ENCODE measurements around the gene CHRNB1. TPM values are rescaled to one million over a fixed set of nuclear protein-coding genes. Genes with fewer than 3 reads are reported as not detected.

CHRNB1 gene
- total RNA-seq, 3 donors from 2014 or later: 8.5 to 11.8 (median 11.7) TPM

- no peaks in the 10 kb centered on the region for H3K36me3 ChIP-seq
- no peak overlapping the region for H3K4me3 ChIP-seq
- H3K27ac ChIP-seq: no peak overlapping the region
- H3K27me3 ChIP-seq: no peaks in the 10 kb centered on the region
- DNase-seq (ENCODE audit: low spot score in 2 of 2): no peak
- intact Hi-C loops (cut with DNase I; ENCODE audit: low total_unique reads): no loop called here
- H3K9me3 ChIP-seq: no peaks in the 10 kb centered on the region
- no peaks in the 10 kb centered on the region for H3K4me1 ChIP-seq
- no peak for TF ChIP-seq POLR2AphosphoS5 (IDR thresholded peaks at IDR 0.05)
- no peak for TF ChIP-seq POLR2A (IDR thresholded peaks at IDR 0.05)
- no peak for TF ChIP-seq CTCF (IDR thresholded peaks at IDR 0.05)
These were observed 15.2 kb downstream of the CHRNB1 start for GRCh38 chr17:7459961-7460545.

GRCh38 chr17:7460850-7461660 is 16.2 kb downstream of the CHRNB1 start:
- no peak overlapping the region for H3K4me3 ChIP-seq
- no peaks in the 10 kb centered on the region for H3K4me1 ChIP-seq
- peak overlapping the region in 1 of 2 donors; percentile 70 for H3K27ac ChIP-seq
- H3K9me3 ChIP-seq: no peaks in the 10 kb centered on the region
- no peaks in the 10 kb centered on the region for H3K27me3 ChIP-seq
- no peak for DNase-seq (ENCODE audit: low spot score in 2 of 2)
- H3K36me3 ChIP-seq: no peaks in the 10 kb centered on the region
- TF ChIP-seq POLR2A (IDR thresholded peaks at IDR 0.05) (no peak), CTCF (IDR thresholded peaks at IDR 0.05) (no peak), POLR2AphosphoS5 (IDR thresholded peaks at IDR 0.05) (no peak)
- intact Hi-C loops (cut with DNase I; ENCODE audit: low total_unique reads): no loop called here

- Histone ChIP-seq H3K9me3 (no peaks in the 10 kb centered on the region), H3K4me1 (no peaks in the 10 kb centered on the region), H3K27me3 (no peaks in the 10 kb centered on the region), H3K27ac (peak overlapping the region; percentile 70 to 73), H3K4me3 (no peak overlapping the region), H3K36me3 (no peaks in the 10 kb centered on the region)
- TF ChIP-seq CTCF (IDR thresholded peaks at IDR 0.05) (no peak), POLR2A (IDR thresholded peaks at IDR 0.05) (no peak), POLR2AphosphoS5 (IDR thresholded peaks at IDR 0.05) (no peak)
- DNase-seq (ENCODE audit: low spot score in 2 of 2): no peak
- intact Hi-C loops (cut with DNase I; ENCODE audit: low total_unique reads): no loop called here
These were observed 17.9 kb downstream of the CHRNB1 start for GRCh38 chr17:7462474-7463371.

- no peak for TF ChIP-seq POLR2AphosphoS5 (IDR thresholded peaks at IDR 0.05)
- TF ChIP-seq POLR2A (IDR thresholded peaks at IDR 0.05): no peak
- no peak for TF ChIP-seq CTCF (IDR thresholded peaks at IDR 0.05)
- intact Hi-C loops (cut with DNase I; ENCODE audit: low total_unique reads): no loop called here
These were observed 18.5 kb downstream of the CHRNB1 start for GRCh38 chr17:7463372-7463846.

More at GRCh38 chr17:7463372-7463846, 18.5 kb downstream of the CHRNB1 start:
- no peak for DNase-seq (ENCODE audit: low spot score in 2 of 2)
- Histone ChIP-seq H3K4me1 (no peaks in the 10 kb centered on the region), H3K36me3 (no peaks in the 10 kb centered on the region), H3K27me3 (no peaks in the 10 kb centered on the region), H3K27ac (peak overlapping the region; percentile 70 to 73), H3K9me3 (no peaks in the 10 kb centered on the region), H3K4me3 (no peak overlapping the region)
